ENCODE data around the gene CAB39. TPM values are rescaled to one million over a fixed set of nuclear protein-coding genes. Genes with fewer than 3 reads are reported as not detected.

Gene CAB39
- total RNA-seq, 1 donor from 2014 or later: 66.6 TPM

DNA sequence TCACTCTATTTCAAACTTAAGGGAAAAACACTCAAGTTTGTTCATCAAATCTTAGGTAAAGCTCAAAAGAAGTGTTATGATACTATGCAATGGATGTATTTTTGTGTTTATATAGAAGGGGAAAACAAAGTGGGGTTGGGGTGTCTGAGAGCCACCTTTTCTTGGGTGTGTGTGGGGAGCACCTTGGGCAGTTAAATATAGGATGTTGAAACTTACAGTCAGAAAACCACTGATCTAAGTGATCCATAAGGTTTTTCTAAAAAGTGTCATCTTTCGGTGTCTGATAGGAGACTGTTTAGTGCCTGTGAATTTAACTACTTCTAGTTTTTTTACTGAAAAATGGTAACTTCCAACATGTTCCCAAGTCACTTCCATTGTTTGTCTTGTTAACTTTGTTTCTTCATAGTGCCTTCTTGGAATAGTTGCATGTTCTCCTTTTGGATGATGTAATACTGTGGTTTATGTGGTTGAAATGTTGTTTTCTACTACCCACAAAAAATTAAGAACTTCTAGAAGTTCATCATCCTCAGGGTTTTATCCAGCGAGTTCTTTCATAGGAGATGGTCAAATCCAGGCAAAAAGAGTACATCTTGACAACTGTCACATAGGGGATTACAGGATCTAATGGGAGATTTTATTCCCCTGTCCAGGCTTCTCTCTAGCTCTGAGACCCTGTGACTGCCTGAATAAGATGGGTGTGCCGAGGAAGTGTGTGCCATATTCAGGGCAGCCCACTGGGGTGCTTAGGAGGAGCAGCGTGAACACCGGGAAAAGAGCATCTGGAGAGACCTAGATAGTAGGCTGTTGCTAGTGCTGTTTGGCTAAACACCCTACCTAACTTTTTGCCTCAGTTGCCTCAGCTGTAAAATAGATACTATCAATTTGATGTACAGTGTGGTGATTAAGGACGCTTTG lies 46.2 kb downstream of the CAB39 start:
- peak overlapping the region; percentile 95 for H3K27ac Mint-ChIP-seq (ENCODE audit: unreplicated experiment)
- Histone ChIP-seq H3K27ac (ENCODE audit: low read depth, low read length) (peak overlapping the region; percentile 17), H3K36me3 (ENCODE audit: insufficient read depth, low read length) (peaks cover 3% of the 10 kb centered on the region), H3K27me3 (ENCODE audit: insufficient read depth, low read length) (no peaks in the 10 kb centered on the region), H3K79me2 (ENCODE audit: insufficient read depth, low read length) (peaks cover 77% of the 10 kb centered on the region), H3K4me2 (ENCODE audit: low read length) (peak overlapping the region; percentile 59), H3K9ac (ENCODE audit: low read length) (peak overlapping the region; percentile 5), H3K4me3 (ENCODE audit: insufficient read depth, low read depth, low read length) (no peak overlapping the region), H2AFZ (ENCODE audit: low read depth, low read length) (no peak overlapping the region), H4K20me1 (ENCODE audit: insufficient read depth, low read length) (peaks cover 71% of the 10 kb centered on the region), H3K9me3 (ENCODE audit: insufficient read depth, low read depth, low read length) (no peaks in the 10 kb centered on the region), H3K4me1 (ENCODE audit: insufficient read depth, low read length) (peaks cover 25% of the 10 kb centered on the region)
- peaks cover 40% of the 10 kb centered on the region for H3K4me1 Mint-ChIP-seq (ENCODE audit: low read depth, unreplicated experiment)
- peak; percentile 64 for FAIRE-seq
- peaks cover 7% of the 10 kb centered on the region for H3K36me3 Mint-ChIP-seq (ENCODE audit: low read depth, unreplicated experiment)
- H3K4me3 Mint-ChIP-seq (ENCODE audit: unreplicated experiment): peak overlapping the region; percentile 1
- no peaks in the 10 kb centered on the region for H3K9me3 Mint-ChIP-seq (ENCODE audit: unreplicated experiment)
- no peaks in the 10 kb centered on the region for H3K27me3 Mint-ChIP-seq (ENCODE audit: low read depth, unreplicated experiment)
- TF ChIP-seq, protein P1, sequence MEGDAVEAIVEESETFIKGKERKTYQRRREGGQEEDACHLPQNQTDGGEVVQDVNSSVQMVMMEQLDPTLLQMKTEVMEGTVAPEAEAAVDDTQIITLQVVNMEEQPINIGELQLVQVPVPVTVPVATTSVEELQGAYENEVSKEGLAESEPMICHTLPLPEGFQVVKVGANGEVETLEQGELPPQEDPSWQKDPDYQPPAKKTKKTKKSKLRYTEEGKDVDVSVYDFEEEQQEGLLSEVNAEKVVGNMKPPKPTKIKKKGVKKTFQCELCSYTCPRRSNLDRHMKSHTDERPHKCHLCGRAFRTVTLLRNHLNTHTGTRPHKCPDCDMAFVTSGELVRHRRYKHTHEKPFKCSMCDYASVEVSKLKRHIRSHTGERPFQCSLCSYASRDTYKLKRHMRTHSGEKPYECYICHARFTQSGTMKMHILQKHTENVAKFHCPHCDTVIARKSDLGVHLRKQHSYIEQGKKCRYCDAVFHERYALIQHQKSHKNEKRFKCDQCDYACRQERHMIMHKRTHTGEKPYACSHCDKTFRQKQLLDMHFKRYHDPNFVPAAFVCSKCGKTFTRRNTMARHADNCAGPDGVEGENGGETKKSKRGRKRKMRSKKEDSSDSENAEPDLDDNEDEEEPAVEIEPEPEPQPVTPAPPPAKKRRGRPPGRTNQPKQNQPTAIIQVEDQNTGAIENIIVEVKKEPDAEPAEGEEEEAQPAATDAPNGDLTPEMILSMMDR (IDR thresholded peaks at IDR 0.05; ENCODE audit: insufficient read depth, low read depth, low read length): no peak
- peak; percentile 92 for DNase-seq (ENCODE audit: low read depth)

- Histone ChIP-seq H3K36me3 (ENCODE audit: insufficient read depth, low read length) (peaks cover 3% of the 10 kb centered on the region), H3K4me3 (ENCODE audit: insufficient read depth, low read depth, low read length) (no peak overlapping the region), H3K27me3 (ENCODE audit: insufficient read depth, low read length) (no peaks in the 10 kb centered on the region), H3K79me2 (ENCODE audit: insufficient read depth, low read length) (peaks cover 69% of the 10 kb centered on the region), H3K9me3 (ENCODE audit: insufficient read depth, low read depth, low read length) (no peaks in the 10 kb centered on the region), H3K27ac (ENCODE audit: low read depth, low read length) (no peak overlapping the region), H3K9ac (ENCODE audit: low read length) (peak overlapping the region; percentile 3), H3K4me1 (ENCODE audit: insufficient read depth, low read length) (peaks cover 25% of the 10 kb centered on the region), H2AFZ (ENCODE audit: low read depth, low read length) (no peak overlapping the region), H3K4me2 (ENCODE audit: low read length) (peak overlapping the region; percentile 59), H4K20me1 (ENCODE audit: insufficient read depth, low read length) (peaks cover 65% of the 10 kb centered on the region)
- Mint-ChIP-seq H3K36me3 (ENCODE audit: low read depth, unreplicated experiment) (peaks cover 7% of the 10 kb centered on the region), H3K4me3 (ENCODE audit: unreplicated experiment) (no peak overlapping the region), H3K27ac (ENCODE audit: unreplicated experiment) (peak overlapping the region; percentile 95), H3K27me3 (ENCODE audit: low read depth, unreplicated experiment) (no peaks in the 10 kb centered on the region), H3K4me1 (ENCODE audit: low read depth, unreplicated experiment) (peaks cover 40% of the 10 kb centered on the region), H3K9me3 (ENCODE audit: unreplicated experiment) (no peaks in the 10 kb centered on the region)
- FAIRE-seq (peak; percentile 26), DNase-seq (ENCODE audit: low read depth) (no peak)
- TF ChIP-seq, protein P1 (IDR thresholded peaks at IDR 0.05; ENCODE audit: insufficient read depth, low read depth, low read length): no peak
- TF ChIP-seq EZH2 (IDR thresholded peaks at IDR 0.05; ENCODE audit: insufficient read depth, low read length): no peak
These were observed 47.0 kb downstream of the CAB39 start for GRCh38 chr2:230759481-230760167.
